IMR-90 (cell line): ENCODE measurements around the gene ZNF267.

ENCODE experiments used
- CEBPB ChIP-seq: IDR thresholded peaks from 2 replicates; pipeline ENCODE4 v1.6.1; 2012; ENCODE audit warnings: low read depth, low read length, improper control_type of control experiment
- CTCF ChIP-seq: conservative IDR thresholded peaks from 2 replicates; pipeline ENCODE4 v1.5.1; 2012; ENCODE audit warnings: mild to moderate bottlenecking, low read depth, low read length, improper control_type of control experiment
- FOS ChIP-seq: fragments of 150-350 bp; IDR thresholded peaks from 2 replicates; pipeline ENCODE4 v1.6.1; 2016; ENCODE audit warnings: low read depth, low read length
- MAFK ChIP-seq: IDR thresholded peaks from 2 replicates; pipeline ENCODE4 v1.6.1; 2012; ENCODE audit warnings: low read depth, low read length, improper control_type of control experiment
- NFE2L2 ChIP-seq: fragments of 150-350 bp; IDR thresholded peaks from 2 replicates; pipeline ENCODE4 v1.6.1; 2016; ENCODE audit warnings: low read depth, mild to moderate bottlenecking, low read length
- POLR2A ChIP-seq: IDR thresholded peaks from 2 replicates; pipeline ENCODE4 v1.6.1; 2012; ENCODE audit warnings: mild to moderate bottlenecking, low read depth, low read length
- RAD21 ChIP-seq: IDR thresholded peaks from 2 replicates; pipeline ENCODE4 v1.6.1; 2012; ENCODE audit warnings: low read length, improper control_type of control experiment
- RCOR1 ChIP-seq: IDR thresholded peaks from 2 replicates; pipeline ENCODE4 v1.6.1; 2012; ENCODE audit warnings: mild to moderate bottlenecking, low read length, improper control_type of control experiment; ENCODE audit not compliant: insufficient replicate concordance
- RFX5 ChIP-seq: IDR thresholded peaks from 2 replicates; pipeline ENCODE4 v1.8.0; 2012; ENCODE audit warnings: low read depth, mild to moderate bottlenecking, low read length, moderate library complexity
- SMC3 ChIP-seq: fragments of 150-350 bp; IDR thresholded peaks from 2 replicates; pipeline ENCODE4 v1.6.1; 2016; ENCODE audit warnings: low read depth, mild to moderate bottlenecking, antibody characterized with exemption, low read length, moderate library complexity
- USF2 ChIP-seq: fragments of 150-350 bp; IDR thresholded peaks from 2 replicates; pipeline ENCODE4 v1.6.1; 2017; ENCODE audit warnings: mild to moderate bottlenecking, antibody characterized with exemption, low read length, low read depth

GRCh38 chr16:31916056-31916488 lies 42.5 kb downstream of the ZNF267 start:
- no peak for TF ChIP-seq CTCF
- no peak for TF ChIP-seq NFE2L2
- TF ChIP-seq SMC3: no peak
- no peak for TF ChIP-seq RAD21
- no peak for TF ChIP-seq CEBPB
- no peak for TF ChIP-seq POLR2A
- no peak for TF ChIP-seq RFX5
- no peak for TF ChIP-seq USF2
- no peak for TF ChIP-seq RCOR1
- no peak for TF ChIP-seq MAFK
- TF ChIP-seq FOS: no peak
